ENCODE data around the gene EIF5AL1. TPM values are rescaled to one million over a fixed set of nuclear protein-coding genes. Genes with fewer than 3 reads are reported as not detected.

EIF5AL1 gene
- total RNA-seq, 1 experiment from 2014 or later: 0.39 TPM

GRCh38 chr10:79482304-79482703, 30.0 kb upstream of the EIF5AL1 start:
- H3T11ph ChIP-seq (ENCODE audit: low read length): no peak overlapping the region
- Mint-ChIP-seq H3K4me3 (no peak overlapping the region), H3K9me3 (peaks cover 0 to 4% of the 10 kb centered on the region in 2 experiments; a peak in 1 of 5 replicates), H3K27me3 (ENCODE audit: low read depth) (peaks cover 19% of the 10 kb centered on the region), H3K27ac (no peak overlapping the region), H3K4me1 (peaks cover 0 to 2% of the 10 kb centered on the region in 2 experiments; a peak in 2 of 4 replicates), H3K36me3 (ENCODE audit: insufficient read depth in 1 of 3, low read depth in 3 of 3) (no peaks in the 10 kb centered on the region)
- H2BK5ac ChIP-seq (ENCODE audit: insufficient read length, low read length): no peak overlapping the region
- H2BK12ac ChIP-seq (ENCODE audit: insufficient read length, low read depth, low read length): no peak overlapping the region
- no peak overlapping the region for H3K23ac ChIP-seq (ENCODE audit: insufficient read length, low read depth, low read length)
- H4K20me1 ChIP-seq (ENCODE audit: control insufficient read depth, insufficient read depth, insufficient read length): no peaks in the 10 kb centered on the region
- no peak overlapping the region for H2AFZ ChIP-seq (ENCODE audit: low read length)
- H3K56ac ChIP-seq (ENCODE audit: insufficient read length, low read depth, low read length): no peak overlapping the region
- H3K9me3 ChIP-seq (ENCODE audit: control insufficient read depth, low read depth, low read length): no peaks in the 10 kb centered on the region
- H3K79me2 ChIP-seq (ENCODE audit: insufficient read depth, low read length): no peaks in the 10 kb centered on the region
- no peak overlapping the region for H2BK20ac ChIP-seq (ENCODE audit: low read depth, low read length, poor library complexity, severe bottlenecking)
- DNase-seq: peak; percentile 2
- no peak overlapping the region for H3K4me2 ChIP-seq (ENCODE audit: insufficient read depth, insufficient read length, low read length)
- H3K27ac ChIP-seq (ENCODE audit: insufficient read length, low read depth, low read length): no peak overlapping the region
- H3K9ac ChIP-seq (ENCODE audit: extremely low read depth, insufficient read length, low read length): no peak overlapping the region
- WGBS (ENCODE audit: extremely low coverage, insufficient read length, low lambda C conversion rate): no CpG with 5 or more reads among the region's 1 CpG
- no peaks in the 10 kb centered on the region for H3K4me1 ChIP-seq (ENCODE audit: insufficient read depth, low read length)
- H2BK120ac ChIP-seq (ENCODE audit: low read depth, low read length, poor library complexity, severe bottlenecking): no peak overlapping the region
- no peaks in the 10 kb centered on the region for H3K23me2 ChIP-seq (ENCODE audit: insufficient read length, low read depth, low read length, poor library complexity, severe bottlenecking)
- H2BK15ac ChIP-seq (ENCODE audit: low read depth, low read length): no peak overlapping the region
- no peak for TF ChIP-seq CTCF (conservative IDR thresholded peaks at IDR 0.05)
- H4K8ac ChIP-seq (replicated peaks; ENCODE audit: insufficient read length, low read depth, low read length): no peak overlapping the region
- H3K14ac ChIP-seq (ENCODE audit: insufficient read depth, low read length): no peak overlapping the region
- no peak overlapping the region for H3K4ac ChIP-seq (ENCODE audit: low read depth, low read length)
- H3K18ac ChIP-seq (ENCODE audit: insufficient read length, low read depth, low read length): no peak overlapping the region
- no peaks in the 10 kb centered on the region for H3K27me3 ChIP-seq (ENCODE audit: insufficient read depth, low read length)
- H4K5ac ChIP-seq (ENCODE audit: insufficient read length, low read depth, low read length): no peak overlapping the region
- no peaks in the 10 kb centered on the region for H3K79me1 ChIP-seq (ENCODE audit: insufficient read depth, low read depth, low read length, poor library complexity, severe bottlenecking)
- H2AK5ac ChIP-seq (ENCODE audit: insufficient read length, low read length): no peak overlapping the region
- no peak overlapping the region for H4K91ac ChIP-seq (ENCODE audit: insufficient read length, low read depth, low read length)
